GM19467 (cell line): ENCODE results near the gene TAS1R3.

ENCODE experiments used
- ATAC-seq: cut with Tn5 transposase; IDR thresholded peaks from one replicate; pipeline ENCODE4 v1.9.1; 2021; ENCODE audit warnings: mild to moderate bottlenecking, moderate library complexity; ENCODE audit not compliant: unreplicated experiment

TAS1R3 gene

DNA sequence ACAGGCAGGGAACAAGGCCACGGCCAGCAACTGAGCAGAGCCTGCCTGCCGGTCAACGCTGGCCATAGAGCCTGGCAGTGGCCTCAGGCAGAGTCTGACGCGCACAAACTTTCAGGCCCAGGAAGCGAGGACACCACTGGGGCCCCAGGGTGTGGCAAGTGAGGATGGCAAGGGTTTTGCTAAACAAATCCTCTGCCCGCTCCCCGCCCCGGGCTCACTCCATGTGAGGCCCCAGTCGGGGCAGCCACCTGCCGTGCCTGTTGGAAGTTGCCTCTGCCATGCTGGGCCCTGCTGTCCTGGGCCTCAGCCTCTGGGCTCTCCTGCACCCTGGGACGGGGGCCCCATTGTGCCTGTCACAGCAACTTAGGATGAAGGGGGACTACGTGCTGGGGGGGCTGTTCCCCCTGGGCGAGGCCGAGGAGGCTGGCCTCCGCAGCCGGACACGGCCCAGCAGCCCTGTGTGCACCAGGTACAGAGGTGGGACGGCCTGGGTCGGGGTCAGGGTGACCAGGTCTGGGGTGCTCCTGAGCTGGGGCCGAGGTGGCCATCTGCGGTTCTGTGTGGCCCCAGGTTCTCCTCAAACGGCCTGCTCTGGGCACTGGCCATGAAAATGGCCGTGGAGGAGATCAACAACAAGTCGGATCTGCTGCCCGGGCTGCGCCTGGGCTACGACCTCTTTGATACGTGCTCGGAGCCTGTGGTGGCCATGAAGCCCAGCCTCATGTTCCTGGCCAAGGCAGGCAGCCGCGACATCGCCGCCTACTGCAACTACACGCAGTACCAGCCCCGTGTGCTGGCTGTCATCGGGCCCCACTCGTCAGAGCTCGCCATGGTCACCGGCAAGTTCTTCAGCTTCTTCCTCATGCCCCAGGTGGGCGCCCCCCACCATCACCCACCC lies at the start of gene TAS1R3:
TAS1R3 (plus strand) TSS at position 213 of the 898 bp plus-strand sequence; CDS start at position 279, 66 bp downstream.
- no peak for ATAC-seq

DNA sequence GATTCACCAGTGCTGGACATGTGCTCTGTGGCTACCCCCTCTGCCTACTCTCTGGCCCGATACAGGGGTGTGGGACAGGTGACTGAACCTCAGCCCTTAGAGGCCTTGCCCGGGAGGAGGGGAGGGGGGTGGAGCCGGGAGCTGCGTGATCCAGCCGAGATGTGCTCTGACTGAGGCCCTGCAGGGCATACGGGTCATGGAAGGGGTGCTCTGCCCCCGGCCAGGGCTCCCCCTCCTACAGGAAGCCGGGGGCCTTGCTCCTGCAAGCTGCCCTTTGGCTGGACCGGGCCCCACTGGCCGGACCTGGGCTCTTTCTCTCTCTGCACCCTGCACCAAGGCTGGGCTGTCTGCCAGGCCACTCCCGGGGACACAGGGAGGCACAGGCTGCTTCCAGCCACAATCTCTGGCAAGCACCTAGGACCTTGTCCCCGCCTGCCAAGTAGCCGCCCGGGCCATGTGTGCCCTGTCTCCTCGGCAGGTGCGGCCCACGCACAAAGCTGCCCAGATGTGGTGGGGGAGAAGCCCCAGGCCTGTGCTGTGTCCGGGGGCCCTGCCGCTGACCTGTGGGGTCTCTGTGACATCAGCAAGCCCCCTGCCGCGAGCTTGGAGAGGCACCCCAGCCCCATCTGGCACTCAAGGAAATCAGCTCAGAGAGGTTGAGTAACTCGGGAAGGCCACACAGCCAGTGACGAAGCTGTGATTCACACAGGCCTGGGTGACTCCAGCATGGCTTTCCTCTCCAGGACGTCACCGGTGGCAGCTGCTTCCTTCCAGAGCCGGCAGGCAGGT lies 49.4 kb upstream of the TAS1R3 start:
- ATAC-seq = no peak

DNA sequence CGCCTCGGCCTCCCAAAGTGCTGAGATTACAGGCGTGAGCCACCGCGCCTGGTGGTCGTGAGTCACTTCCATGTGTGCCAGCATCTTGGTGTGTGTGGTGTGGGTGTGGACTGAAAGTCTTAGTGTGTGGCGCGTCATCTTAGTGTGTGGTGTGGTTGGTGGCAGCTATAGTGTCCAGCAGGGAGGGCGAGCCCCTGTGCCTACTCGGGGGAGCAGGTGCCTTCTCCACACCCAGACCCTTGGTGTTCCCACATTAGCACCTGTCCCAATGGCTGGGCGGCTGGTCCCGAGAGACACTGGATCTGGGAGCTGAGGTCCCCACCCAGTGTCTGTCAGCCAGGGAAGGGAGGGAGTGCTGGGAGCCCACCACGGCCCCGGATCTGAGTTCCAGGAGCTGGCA lies 48.1 kb upstream of the TAS1R3 start:
- ATAC-seq = no peak

DNA sequence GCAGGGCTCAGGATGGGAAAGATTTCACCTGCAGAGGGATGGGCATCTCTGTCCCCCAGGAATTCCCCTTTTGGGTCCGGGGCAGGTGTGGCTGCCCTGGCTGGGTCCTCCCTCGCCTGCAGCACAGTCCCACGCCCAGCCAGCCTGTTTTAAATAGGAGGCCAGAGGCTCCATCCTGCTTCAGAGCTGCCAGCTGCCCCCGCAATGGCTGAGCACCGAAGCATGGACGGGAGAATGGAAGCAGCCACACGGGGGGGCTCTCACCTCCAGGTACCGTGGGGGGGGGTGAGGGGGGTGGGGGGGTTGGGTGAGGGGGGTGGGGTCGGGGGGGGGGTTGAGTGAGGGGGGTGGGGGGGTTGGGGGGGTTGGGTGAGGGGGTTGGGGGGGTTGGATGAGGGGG lies 47.3 kb upstream of the TAS1R3 start:
- no peak for ATAC-seq

DNA sequence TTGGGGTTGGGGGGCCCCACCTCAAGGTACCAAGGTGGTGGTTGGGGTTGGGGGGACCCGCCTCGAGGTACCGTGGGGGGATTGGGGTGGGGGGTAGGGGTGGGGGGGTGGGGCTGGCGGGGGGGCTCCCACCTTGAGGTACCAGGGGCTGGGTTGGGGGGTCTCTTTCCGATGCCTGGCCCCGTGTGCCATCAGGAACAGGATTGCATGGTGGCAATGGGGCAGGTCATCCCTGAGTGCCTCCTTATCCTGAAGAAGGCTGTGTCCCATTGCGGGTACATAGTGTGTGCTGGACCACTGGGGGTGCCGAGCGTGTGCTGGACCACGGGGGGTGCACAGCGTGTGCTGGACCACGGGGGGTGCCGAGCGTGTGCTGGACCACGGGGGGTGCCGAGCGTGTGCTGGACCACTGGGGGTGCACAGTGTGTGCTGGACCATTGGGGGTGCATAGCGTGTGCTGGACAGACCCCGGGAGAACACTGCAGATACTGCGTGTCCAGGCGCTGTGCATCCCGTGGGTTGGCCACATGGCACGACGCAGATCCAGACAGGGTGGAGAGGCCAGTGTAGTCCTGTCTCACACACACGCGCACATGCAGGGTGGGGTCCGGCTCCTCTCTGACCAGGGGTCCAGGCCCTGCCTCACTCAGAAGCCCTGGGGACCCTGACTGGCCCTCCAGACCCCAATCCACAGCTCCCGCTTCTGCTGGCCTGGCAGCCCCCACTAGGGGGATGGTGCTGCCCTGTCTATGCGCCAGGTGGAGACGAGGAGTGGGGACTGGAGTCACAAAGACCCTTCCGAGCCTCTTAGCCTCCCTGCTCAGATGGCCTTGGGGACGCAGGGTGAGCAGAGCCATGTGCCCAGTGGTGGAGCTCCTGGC lies 46.6 kb upstream of the TAS1R3 start:
- ATAC-seq = no peak

DNA sequence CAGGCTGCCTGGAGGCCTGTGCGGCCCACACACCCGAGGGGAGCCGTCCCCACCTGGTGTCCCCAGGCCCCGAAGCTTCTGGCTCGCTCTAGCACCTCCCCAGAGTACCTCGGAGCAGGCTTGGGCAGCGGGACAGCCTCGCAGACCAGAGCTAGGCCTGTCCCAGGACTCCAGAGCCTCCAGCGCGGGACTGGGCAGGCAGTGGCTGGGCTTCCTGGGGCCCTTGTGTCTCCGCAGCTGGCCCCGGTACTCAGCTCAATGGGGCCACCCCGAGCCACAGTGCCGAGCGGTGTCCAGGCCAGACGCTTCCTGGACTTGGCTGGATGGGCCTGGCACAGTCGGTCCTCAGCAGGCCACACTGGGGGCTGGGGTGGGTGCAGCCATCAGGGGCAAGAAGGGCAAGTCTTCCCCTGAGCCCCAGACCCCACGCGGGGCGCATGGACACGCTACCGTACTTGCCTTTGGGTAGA lies 45.9 kb upstream of the TAS1R3 start:
- no peak for ATAC-seq

DNA sequence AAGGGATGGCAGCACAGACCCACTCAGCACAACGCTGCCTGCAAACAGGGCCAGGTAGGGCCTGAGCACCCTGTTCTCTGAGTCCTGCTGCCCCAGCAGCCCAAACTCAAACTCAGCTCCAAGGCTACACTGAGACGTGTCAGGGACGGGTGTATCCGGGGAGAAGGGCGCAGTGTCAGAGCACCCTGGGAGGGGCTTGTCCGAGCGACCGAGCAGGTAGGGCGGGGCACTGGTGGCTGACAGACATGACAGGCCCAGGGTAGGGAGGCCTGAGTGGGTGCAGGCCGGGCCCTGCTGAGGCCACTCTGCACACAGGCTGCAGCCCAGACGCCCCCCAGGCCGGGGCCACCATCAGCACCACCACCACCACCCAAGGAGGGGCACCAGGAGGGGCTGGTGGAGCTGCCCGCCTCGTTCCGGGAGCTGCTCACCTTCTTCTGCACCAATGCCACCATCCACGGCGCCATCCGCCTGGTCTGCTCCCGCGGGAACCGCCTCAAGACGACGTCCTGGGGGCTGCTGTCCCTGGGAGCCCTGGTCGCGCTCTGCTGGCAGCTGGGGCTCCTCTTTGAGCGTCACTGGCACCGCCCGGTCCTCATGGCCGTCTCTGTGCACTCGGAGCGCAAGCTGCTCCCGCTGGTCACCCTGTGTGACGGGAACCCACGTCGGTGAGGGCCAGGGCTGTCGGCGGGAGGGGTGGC lies 45.3 kb upstream of the TAS1R3 start:
- no peak for ATAC-seq

DNA sequence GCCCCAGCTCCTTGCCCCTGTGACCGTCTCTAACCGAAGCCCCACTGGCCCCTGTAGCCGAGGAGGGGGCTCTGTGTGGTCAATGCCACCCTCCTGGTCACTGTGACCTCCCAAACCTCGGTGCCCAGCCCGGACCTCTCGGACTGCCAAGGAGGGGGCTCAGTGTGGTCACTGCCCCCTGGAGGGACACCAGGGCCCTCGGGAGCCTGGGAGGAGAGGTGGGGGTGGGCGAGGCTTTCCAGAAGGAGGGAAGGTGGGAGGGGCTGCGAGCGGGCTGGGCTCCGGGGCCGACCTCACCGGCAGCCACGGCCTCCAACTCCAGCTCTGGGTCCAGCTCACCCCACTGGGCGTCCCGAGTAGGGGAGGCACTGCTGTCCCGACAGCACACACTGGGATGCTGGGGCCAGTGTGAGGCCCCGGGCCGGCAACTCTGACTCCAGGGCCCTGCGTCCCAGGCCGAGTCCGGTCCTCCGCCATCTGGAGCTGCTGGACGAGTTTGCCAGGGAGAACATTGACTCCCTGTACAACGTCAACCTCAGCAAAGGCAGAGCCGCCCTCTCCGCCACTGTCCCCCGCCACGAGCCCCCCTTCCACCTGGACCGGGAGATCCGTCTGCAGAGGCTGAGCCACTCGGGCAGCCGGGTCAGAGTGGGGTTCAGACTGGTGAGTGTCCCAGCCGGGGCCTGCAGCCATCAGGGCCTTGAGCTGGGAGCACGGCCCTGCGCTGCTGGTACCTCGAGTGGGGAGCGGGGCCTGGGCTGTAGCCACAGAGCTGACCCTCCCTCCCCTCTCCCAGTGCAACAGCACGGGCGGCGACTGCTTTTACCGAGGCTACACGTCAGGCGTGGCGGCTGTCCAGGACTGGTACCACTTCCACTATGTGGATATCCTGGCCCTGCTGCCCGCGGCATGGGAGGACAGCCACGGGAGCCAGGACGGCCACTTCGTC lies 44.5 kb upstream of the TAS1R3 start:
- no peak for ATAC-seq

DNA sequence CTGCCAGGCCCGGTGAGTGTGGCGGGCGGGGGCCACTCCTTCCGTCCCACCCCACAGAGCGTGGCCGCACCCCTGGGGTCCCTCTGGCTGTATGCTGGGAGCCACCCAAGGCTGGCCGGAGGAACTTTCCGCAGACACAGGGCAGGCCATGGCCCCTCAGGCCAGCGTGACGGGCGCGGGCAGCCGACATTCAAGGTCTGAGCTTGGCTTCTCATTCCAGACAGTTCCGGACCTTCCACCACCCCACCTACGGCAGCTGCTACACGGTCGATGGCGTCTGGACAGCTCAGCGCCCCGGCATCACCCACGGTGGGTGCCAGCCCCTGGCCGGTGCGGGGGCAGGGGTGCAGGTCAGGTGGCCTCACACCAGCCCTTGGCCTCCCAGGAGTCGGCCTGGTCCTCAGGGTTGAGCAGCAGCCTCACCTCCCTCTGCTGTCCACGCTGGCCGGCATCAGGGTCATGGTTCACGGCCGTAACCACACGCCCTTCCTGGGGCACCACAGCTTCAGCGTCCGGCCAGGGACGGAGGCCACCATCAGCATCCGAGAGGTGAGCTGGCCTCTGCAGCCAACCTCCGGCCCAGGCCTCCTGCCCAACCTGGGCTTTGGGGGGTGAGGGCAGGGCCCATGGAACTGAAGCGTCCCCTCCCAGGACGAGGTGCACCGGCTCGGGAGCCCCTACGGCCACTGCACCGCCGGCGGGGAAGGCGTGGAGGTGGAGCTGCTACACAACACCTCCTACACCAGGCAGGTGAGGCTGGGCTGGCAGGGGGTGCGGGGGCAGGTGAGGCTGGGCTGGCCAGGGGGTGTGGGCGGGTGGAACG lies 43.6 kb upstream of the TAS1R3 start:
- ATAC-seq = no peak

DNA sequence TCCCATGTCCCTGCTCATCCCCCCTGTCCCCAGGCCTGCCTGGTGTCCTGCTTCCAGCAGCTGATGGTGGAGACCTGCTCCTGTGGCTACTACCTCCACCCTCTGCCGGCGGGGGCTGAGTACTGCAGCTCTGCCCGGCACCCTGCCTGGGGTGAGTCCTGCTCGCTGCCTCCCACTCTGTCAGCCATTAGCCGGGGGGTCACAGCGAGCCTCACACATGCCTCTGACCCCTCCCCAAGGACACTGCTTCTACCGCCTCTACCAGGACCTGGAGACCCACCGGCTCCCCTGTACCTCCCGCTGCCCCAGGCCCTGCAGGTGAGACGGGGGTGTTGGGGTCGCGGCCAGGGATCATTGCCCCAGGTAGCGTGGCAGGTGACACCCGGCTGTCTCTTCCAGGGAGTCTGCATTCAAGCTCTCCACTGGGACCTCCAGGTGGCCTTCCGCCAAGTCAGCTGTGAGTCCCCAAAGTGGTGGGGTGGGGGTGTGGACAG lies 40.8 kb upstream of the TAS1R3 start:
- ATAC-seq = no peak

DNA sequence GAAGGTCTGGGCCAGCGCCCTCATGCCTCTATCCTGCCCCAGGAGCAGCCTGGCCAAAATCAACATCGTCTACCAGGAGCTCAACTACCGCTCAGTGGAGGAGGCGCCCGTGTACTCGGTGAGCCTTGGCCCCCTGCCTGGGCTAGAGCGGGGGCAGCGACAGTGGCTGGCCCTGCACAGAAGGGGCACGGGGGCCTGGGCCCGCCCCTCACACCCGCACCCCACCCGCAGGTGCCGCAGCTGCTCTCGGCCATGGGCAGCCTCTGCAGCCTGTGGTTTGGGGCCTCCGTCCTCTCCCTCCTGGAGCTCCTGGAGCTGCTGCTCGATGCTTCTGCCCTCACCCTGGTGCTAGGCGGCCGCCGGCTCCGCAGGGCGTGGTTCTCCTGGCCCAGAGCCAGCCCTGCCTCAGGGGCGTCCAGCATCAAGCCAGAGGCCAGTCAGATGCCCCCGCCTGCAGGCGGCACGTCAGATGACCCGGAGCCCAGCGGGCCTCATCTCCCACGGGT lies 40.0 kb upstream of the TAS1R3 start:
- ATAC-seq = no peak

DNA sequence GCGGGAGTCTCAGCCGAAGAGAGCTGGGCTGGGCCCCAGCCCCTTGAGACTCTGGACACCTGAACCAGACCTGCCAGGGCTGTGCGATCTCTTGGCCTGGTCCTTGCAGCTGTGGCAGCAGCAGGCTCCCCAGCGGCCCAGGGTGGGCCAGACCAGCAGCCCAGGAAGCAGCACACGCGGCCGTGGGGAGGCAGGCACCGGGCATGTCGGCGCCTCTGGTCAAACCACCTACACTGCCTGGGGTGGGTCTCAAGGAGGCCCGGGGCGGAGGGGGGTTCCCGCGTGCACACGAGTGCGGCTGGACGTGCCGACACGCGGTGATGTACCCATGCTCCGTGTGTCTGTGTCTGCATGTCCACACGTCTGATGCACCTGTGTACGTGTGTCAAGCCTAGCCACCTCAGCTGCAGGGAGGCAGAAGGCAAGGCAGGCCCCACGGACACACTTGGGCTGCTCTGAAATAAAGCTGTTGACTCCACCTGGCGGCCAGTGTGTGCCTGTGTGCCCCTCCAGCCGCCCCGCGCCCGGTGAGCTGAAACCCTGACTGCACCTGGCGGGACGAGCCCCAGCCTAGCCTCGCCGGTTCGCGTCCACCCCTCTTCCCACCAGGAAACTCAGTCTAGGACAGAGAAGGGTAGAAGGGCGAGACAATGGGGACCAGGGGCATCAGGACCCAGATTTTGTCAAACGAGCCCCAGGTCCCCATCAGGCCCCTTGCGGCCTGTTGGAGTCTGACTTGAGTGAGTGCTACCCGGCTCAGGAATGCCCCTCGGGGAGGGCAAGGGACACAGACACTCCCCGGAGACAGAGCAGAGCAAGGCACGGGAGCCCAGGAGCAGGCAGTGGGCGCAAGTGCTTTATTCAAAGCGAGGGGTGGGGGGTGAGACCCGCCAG lies 39.3 kb upstream of the TAS1R3 start:
- no peak for ATAC-seq

DNA sequence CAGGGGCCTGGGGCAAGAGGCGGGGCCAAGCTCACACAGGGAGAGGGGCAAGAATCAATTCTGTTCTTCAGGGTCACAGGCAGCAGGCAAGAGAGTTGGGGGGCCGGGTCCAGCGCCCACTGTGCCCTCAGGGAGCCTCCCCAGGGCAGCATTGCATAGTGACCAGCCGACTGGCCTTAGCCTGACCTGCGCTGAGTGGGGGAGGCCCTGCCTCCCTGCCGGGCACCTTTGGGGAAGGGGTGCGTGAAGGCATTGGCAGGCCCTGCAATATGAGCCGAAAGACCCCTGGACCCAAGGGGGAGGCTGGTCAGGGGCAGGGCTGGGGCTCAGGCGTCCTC lies 38.7 kb upstream of the TAS1R3 start:
- ATAC-seq = no peak

DNA sequence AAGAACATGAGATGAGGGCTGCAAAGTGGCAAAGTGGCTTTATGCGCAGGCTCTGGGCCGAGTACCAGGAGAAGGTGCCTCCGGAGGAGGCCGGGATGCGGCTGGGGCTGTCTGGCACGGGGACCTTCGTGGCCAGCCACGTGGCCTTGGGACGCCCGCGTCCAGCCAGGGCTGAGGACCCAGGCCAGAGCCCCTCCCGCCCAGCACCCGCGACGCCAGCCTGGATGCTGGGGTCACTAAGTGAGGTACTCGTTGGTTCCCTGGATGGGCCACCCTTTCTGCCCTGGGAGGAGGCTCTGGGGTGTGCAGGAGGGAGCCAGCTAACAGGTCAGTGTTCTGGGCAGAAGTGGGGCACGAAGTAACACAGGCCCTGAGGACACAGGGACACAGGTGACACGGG lies 38.2 kb upstream of the TAS1R3 start:
- ATAC-seq = no peak

DNA sequence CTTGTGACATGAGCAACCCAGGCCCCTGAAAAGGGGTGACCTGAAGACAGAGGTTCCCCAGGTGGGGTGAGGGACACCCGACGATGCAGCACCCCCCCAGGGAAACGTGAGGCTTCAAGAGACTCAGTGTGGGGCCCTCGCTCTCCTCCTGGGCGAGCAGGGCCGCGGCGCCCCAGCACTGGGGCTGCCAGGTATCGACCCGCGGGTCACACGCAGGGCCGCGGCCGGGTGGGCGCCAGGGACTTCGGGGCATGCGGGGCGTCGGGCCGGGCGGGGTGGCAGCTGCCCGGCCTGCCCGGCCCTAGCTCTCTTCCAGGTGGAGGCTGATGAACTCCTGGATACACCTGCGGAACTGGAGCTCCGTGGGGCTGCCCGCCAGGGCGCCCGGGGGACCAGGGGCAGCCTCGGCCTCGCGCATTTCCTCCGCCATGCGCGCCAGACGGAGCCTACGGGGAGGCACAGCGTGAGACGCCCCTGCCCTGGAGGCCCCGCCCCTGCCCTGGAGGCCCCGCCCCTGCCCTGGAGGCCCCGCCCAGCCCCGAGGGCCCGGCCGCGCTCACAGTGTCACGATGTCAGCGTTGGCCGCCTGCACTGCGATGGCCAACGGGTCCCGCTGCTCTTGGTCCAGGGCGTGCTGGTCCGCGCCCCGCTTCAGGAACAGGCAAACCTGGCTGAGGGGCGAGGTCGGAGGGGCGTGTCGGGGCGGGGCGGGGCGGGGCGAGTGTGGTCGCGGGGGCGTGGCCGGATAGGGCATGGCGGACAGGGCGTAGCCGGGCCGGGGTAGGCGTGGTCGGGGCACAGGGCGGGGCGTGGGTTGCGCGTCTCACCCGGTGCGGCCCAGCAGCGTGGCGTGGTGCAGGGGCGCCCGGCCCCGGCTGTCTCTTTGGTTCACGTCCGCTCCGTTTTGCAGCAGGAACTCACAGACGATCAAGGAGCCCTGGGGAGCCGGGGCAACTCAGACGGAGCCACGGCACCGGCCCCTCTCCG lies 37.5 kb upstream of the TAS1R3 start:
- no peak for ATAC-seq
